ENCODE measurements around the gene CLIP2. TPM values are rescaled to one million over a fixed set of nuclear protein-coding genes. Genes with fewer than 3 reads are reported as not detected.

CLIP2 gene
- total RNA-seq, 4 donors from 2014 or later: 84.5 to 157 (median 111) TPM

DNA sequence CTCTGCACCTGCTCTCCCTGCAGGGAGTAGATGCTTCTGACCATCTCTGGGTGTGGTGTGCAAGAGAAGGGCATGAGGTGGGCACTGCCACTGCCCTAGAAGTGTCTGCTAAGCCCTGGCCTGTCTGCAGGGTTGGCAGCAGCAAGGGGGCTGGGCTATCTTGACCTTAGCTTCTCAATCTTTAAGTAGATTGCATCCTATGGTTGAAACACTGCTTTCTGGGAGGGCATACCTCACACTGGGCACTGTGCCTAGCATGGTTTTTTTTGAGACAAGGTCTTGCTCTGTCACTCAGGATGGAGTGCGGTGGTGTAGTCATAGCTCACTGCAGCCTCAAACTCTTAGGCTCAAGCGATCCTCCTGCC lies 54.9 kb downstream of the CLIP2 start:
- Histone ChIP-seq H3K27ac (no peak overlapping the region), H3K4me3 (no peak overlapping the region), H3K4me1 (no peaks in the 10 kb centered on the region), H3K27me3 (no peaks in the 10 kb centered on the region), H3K9me3 (no peaks in the 10 kb centered on the region), H3K36me3 (peaks cover 0 to 4% (median 0%) of the 10 kb centered on the region in 4 donors)
- intact Hi-C loops (cut with DNase I; ENCODE audit: low total_unique reads) (loop anchor here (1.0 kb wide), 1 partner anchor 24 kb away; no protein-coding TSS in a partner anchor), in situ Hi-C loops (cut with MboI; ENCODE audit: low pct_ligation_motif_present in 1 of 4, low pct_unique_long_range_greater_than_20kb in 1 of 4, low sequenced_read_pairs in 3 of 4) (no loop called here)
- no peak for TF ChIP-seq POLR2A (IDR thresholded peaks at IDR 0.05)
- TF ChIP-seq, protein P1, sequence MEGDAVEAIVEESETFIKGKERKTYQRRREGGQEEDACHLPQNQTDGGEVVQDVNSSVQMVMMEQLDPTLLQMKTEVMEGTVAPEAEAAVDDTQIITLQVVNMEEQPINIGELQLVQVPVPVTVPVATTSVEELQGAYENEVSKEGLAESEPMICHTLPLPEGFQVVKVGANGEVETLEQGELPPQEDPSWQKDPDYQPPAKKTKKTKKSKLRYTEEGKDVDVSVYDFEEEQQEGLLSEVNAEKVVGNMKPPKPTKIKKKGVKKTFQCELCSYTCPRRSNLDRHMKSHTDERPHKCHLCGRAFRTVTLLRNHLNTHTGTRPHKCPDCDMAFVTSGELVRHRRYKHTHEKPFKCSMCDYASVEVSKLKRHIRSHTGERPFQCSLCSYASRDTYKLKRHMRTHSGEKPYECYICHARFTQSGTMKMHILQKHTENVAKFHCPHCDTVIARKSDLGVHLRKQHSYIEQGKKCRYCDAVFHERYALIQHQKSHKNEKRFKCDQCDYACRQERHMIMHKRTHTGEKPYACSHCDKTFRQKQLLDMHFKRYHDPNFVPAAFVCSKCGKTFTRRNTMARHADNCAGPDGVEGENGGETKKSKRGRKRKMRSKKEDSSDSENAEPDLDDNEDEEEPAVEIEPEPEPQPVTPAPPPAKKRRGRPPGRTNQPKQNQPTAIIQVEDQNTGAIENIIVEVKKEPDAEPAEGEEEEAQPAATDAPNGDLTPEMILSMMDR (IDR thresholded peaks at IDR 0.05): no peak
- TF ChIP-seq EP300 (IDR thresholded peaks at IDR 0.05; ENCODE audit: low read depth): no peak
- TF ChIP-seq POLR2AphosphoS5 (IDR thresholded peaks at IDR 0.05): no peak
- no peak for DNase-seq
- WGBS, 2 donors (ENCODE audit: low coverage in 1 of 2): 95% methylated on average over 2 of the region's 2 CpGs; no CpG with 5 or more reads in 1 of the 2 donors

- no peaks in the 10 kb centered on the region for H3K27me3 ChIP-seq
- TF ChIP-seq POLR2AphosphoS5 (IDR thresholded peaks at IDR 0.05) (no peak), POLR2A (IDR thresholded peaks at IDR 0.05) (no peak), EP300 (IDR thresholded peaks at IDR 0.05; ENCODE audit: low read depth) (no peak)
- H3K36me3 ChIP-seq: no peaks in the 10 kb centered on the region
- no peaks in the 10 kb centered on the region for H3K9me3 ChIP-seq
- no peak for DNase-seq
- no peaks in the 10 kb centered on the region for H3K4me1 ChIP-seq
- no peak overlapping the region for H3K4me3 ChIP-seq
- H3K27ac ChIP-seq: no peak overlapping the region
- in situ Hi-C loops (cut with MboI; ENCODE audit: low pct_ligation_motif_present in 1 of 4, low pct_unique_long_range_greater_than_20kb in 1 of 4, low sequenced_read_pairs in 3 of 4) (no loop called here), intact Hi-C loops (cut with DNase I; ENCODE audit: low total_unique reads) (loop anchor here (1.0 kb wide), 1 partner anchor 24 kb away; no protein-coding TSS in a partner anchor)
- WGBS, 2 donors (ENCODE audit: low coverage in 1 of 2): 82 to 100% methylated on average over 1 to 2 of the region's 2 CpGs
Observed at GRCh38 chr7:74344786-74345185, 55.6 kb downstream of the CLIP2 start.

DNA sequence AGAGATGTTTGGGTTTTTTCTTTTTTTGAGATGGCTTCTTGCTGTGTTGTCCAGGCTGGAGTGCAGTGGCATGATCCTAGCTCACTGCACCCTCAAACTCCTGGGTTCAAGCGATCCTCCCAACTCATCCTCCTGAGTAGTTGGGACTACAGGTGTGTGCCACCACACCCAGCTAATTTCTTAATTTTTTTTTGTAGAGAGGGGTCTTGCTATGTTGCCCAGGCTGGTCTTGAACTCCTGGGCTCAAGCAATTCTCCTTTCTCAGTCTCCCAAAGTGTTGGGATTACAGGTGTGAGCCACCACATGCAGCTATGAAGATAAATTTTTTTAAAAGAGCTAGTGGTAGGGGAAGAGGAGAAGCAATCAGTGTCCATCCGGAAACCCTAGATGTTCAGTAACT lies 56.8 kb downstream of the CLIP2 start:
- TF ChIP-seq EP300 (IDR thresholded peaks at IDR 0.05; ENCODE audit: low read depth): no peak
- TF ChIP-seq POLR2A (IDR thresholded peaks at IDR 0.05): no peak
- no peak for TF ChIP-seq POLR2AphosphoS5 (IDR thresholded peaks at IDR 0.05)
- TF ChIP-seq, protein P1 (IDR thresholded peaks at IDR 0.05): no peak
- no peak for DNase-seq
- Histone ChIP-seq H3K4me1 (no peaks in the 10 kb centered on the region), H3K4me3 (no peak overlapping the region), H3K36me3 (no peaks in the 10 kb centered on the region), H3K9me3 (no peaks in the 10 kb centered on the region), H3K27me3 (no peaks in the 10 kb centered on the region), H3K27ac (no peak overlapping the region)
- intact Hi-C loops (cut with DNase I; ENCODE audit: low total_unique reads): no loop called here
- 94% methylated on average over 2 of the region's 2 CpGs for WGBS, 2 donors (ENCODE audit: low coverage in 1 of 2)
- in situ Hi-C loops (cut with MboI; ENCODE audit: low pct_ligation_motif_present in 1 of 4, low pct_unique_long_range_greater_than_20kb in 1 of 4, low sequenced_read_pairs in 3 of 4): no loop called here

GRCh38 chr7:74349621-74350020 lies 60.4 kb downstream of the CLIP2 start:
- no peak overlapping the region for H3K4me3 ChIP-seq
- TF ChIP-seq, protein P1 (IDR thresholded peaks at IDR 0.05): no peak
- no peak for TF ChIP-seq POLR2AphosphoS5 (IDR thresholded peaks at IDR 0.05)
- TF ChIP-seq EP300 (IDR thresholded peaks at IDR 0.05; ENCODE audit: low read depth): no peak
- no peak for TF ChIP-seq POLR2A (IDR thresholded peaks at IDR 0.05)
- 97 to 98% methylated on average over 6 to 10 of the region's 10 CpGs for WGBS, 2 donors (ENCODE audit: low coverage in 1 of 2)
- H3K4me1 ChIP-seq: no peaks in the 10 kb centered on the region
- no peak overlapping the region for H3K27ac ChIP-seq
- no peak for DNase-seq
- in situ Hi-C loops (cut with MboI; ENCODE audit: low pct_ligation_motif_present in 1 of 4, low pct_unique_long_range_greater_than_20kb in 1 of 4, low sequenced_read_pairs in 3 of 4): no loop called here
- no peaks in the 10 kb centered on the region for H3K9me3 ChIP-seq
- H3K27me3 ChIP-seq: no peaks in the 10 kb centered on the region
- peaks cover 0 to 9% (median 0%) of the 10 kb centered on the region in 4 donors for H3K36me3 ChIP-seq
- intact Hi-C loops (cut with DNase I; ENCODE audit: low total_unique reads): no loop called here

DNA sequence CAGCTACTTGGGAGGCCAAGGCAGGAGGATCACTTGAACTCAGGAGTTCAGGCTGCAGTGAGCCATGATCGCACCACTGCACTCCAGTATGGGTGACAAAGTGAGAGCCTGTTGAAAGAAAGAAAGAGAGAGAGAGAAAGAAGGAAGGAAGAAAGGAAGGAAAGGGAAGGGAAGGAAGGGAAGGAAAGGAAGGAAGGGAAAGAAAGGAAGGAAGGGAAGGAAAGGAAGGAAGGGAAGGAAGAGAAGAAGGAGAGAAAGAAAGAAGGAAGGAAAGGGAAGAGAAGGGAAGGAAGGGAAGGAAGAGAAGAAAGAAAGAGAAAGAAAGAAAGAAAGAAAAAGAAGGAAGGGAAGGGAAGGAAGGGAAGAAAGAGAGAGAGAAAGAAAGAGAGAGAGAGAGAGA lies 61.5 kb downstream of the CLIP2 start:
- Histone ChIP-seq H3K4me1 (no peaks in the 10 kb centered on the region), H3K36me3 (peaks cover 0 to 15% (median 2%) of the 10 kb centered on the region in 4 donors), H3K27ac (no peak overlapping the region), H3K4me3 (no peak overlapping the region), H3K9me3 (no peaks in the 10 kb centered on the region), H3K27me3 (no peaks in the 10 kb centered on the region)
- WGBS, 2 donors (ENCODE audit: low coverage in 1 of 2): 86 to 94% methylated on average over 1 of the region's 1 CpG
- TF ChIP-seq EP300 (IDR thresholded peaks at IDR 0.05; ENCODE audit: low read depth): no peak
- TF ChIP-seq, protein P1 (IDR thresholded peaks at IDR 0.05): no peak
- in situ Hi-C loops (cut with MboI; ENCODE audit: low pct_ligation_motif_present in 1 of 4, low pct_unique_long_range_greater_than_20kb in 1 of 4, low sequenced_read_pairs in 3 of 4) (no loop called here), intact Hi-C loops (cut with DNase I; ENCODE audit: low total_unique reads) (no loop called here)
- DNase-seq: no peak

Measured in transverse colon (tissue), 4 donors.